ENCODE results near the gene REXO5.

DNA sequence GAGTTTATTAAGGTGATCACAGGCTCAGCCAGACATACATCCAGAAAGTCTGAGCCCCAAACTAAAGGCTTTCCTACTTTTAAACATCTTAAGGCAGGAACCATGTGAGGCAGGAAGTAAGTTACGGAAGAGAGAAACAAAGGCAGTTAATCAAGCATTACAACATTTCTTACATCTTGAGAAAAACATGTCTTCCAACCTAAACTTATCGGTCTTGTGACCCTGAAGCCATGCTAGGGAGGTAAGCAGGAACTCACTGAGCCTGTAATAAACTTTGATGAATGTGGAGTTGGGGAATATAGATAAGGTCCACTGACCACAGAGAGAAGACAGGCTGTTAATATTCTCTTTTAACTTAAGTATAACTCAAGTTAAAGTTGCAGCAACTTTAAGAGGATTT, 46.0 kb upstream of the REXO5 start:
- TF ChIP-seq, protein P1, sequence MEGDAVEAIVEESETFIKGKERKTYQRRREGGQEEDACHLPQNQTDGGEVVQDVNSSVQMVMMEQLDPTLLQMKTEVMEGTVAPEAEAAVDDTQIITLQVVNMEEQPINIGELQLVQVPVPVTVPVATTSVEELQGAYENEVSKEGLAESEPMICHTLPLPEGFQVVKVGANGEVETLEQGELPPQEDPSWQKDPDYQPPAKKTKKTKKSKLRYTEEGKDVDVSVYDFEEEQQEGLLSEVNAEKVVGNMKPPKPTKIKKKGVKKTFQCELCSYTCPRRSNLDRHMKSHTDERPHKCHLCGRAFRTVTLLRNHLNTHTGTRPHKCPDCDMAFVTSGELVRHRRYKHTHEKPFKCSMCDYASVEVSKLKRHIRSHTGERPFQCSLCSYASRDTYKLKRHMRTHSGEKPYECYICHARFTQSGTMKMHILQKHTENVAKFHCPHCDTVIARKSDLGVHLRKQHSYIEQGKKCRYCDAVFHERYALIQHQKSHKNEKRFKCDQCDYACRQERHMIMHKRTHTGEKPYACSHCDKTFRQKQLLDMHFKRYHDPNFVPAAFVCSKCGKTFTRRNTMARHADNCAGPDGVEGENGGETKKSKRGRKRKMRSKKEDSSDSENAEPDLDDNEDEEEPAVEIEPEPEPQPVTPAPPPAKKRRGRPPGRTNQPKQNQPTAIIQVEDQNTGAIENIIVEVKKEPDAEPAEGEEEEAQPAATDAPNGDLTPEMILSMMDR (IDR thresholded peaks at IDR 0.05), result no peak
- TF ChIP-seq POLR2AphosphoS5 (IDR thresholded peaks at IDR 0.05), result no peak
